HCT116 (cell line): Measurements from ENCODE around the gene TMEM94. TPM values are rescaled to one million over a fixed set of nuclear protein-coding genes. Genes with fewer than 3 reads are reported as not detected.

Experiments
- ATAC-seq: fragments of 200-7000 bp; cut with Tn5 transposase; 2 replicates; pipeline ENCODE4 v1.9.1; 2020; ENCODE audit warnings: mild to moderate bottlenecking, moderate library complexity
- BruUV-seq: library from RNA; stranded (reverse); fragments of 400-500 nt; replicated peaks from 2 replicates; lab custom pipeline; 2021; lab: Mats Ljungman, UMichigan
- CTCF ChIA-PET: fragments of 300-600 bp; sonication (Branson Sonifier 250); formaldehyde crosslinking; loops from one replicate; lab custom pipeline; 2021; ENCODE audit warnings: antibody characterized with exemption; lab: Charles Lee
- POLR2A ChIA-PET: fragments of 300-600, 350-600 bp; sonication (Branson Sonifier 250); formaldehyde crosslinking; loops from one replicate; lab custom pipeline; 2021; ENCODE audit warnings: antibody characterized with exemption; lab: Charles Lee
- RAD21 ChIA-PET, 2 experiments: fragments of 300-600 bp; sonication (Branson Sonifier 250); formaldehyde crosslinking; loops; one replicate each; lab custom pipeline; 2023; ENCODE audit warnings: low total read pairs in 2 of 2; ENCODE audit not compliant: uncharacterized antibody in 2 of 2, unreplicated experiment in 2 of 2, low non-redundant PET in 1 of 2; lab: Charles Lee
- DNase-seq: peaks from one replicate; pipeline ENCODE4 v3.0.0-alpha.2; 2010; ENCODE audit warnings: low read depth, low spot score
- H2AFZ ChIP-seq: fragments of 200-600 bp; shearing (Covaris generic), sonication (generic); 2 replicates; pipeline ENCODE4 v1.6.1; 2017; ENCODE audit warnings: low read depth, mixed run types, mixed read lengths, antibody characterized with exemption, low read length; ENCODE audit not compliant: poor library complexity, severe bottlenecking
- H3K27ac ChIP-seq: 2 replicates; pipeline ENCODE4 v1.5.1; 2012; ENCODE audit warnings: low read depth, low read length
- H3K27me3 ChIP-seq: fragments of 200-600 bp; sonication (generic); 2 replicates; pipeline ENCODE4 v1.6.1; 2016; ENCODE audit warnings: mixed run types, low read length, mixed read lengths; ENCODE audit not compliant: insufficient read depth
- H3K36me3 ChIP-seq, 2 experiments: fragments of 200-500 bp in 1 of 2; fragments of 200-600 bp in 1 of 2; sonication (Bioruptor generic) in 1 of 2; sonication (generic) in 1 of 2; 2 replicates each; pipeline versions ENCODE4 v1.5.1 to v1.6.1; 2014 to 2016; ENCODE audit warnings: low read length in 2 of 2, inconsistent platforms in 1 of 2, mixed read lengths in 1 of 2, mixed run types in 1 of 2; ENCODE audit not compliant: insufficient read depth in 2 of 2, control insufficient read depth in 1 of 2
- H3K4me1 ChIP-seq, 2 experiments: fragments of 200-600 bp in 1 of 2; sonication (generic) in 1 of 2; 2 replicates each; pipeline versions ENCODE4 v1.5.1 to v1.6.1; 2012 to 2017; ENCODE audit warnings: low read length in 2 of 2, inconsistent platforms in 1 of 2, mild to moderate bottlenecking in 1 of 2, mixed read lengths in 1 of 2, mixed run types in 1 of 2, moderate library complexity in 1 of 2; ENCODE audit not compliant: insufficient read depth in 2 of 2, control insufficient read depth in 1 of 2
- H3K4me2 ChIP-seq: fragments of 200-600 bp; sonication (generic); 2 replicates; pipeline ENCODE4 v1.6.1; 2017; ENCODE audit warnings: mixed run types, low read length, mixed read lengths
- H3K4me3 ChIP-seq, 2 experiments: fragments of 200-600 bp in 1 of 2; sonication (generic) in 1 of 2; replicated peaks in 1 of 2; 2 replicates each; pipeline ENCODE4 v1.5.1; 2011 to 2016; ENCODE audit warnings: low read length in 2 of 2, control low read depth in 1 of 2, low read depth in 1 of 2, mild to moderate bottlenecking in 1 of 2, mixed read lengths in 1 of 2, mixed run types in 1 of 2
- H3K79me2 ChIP-seq: fragments of 200-600 bp; sonication (generic); 2 replicates; pipeline ENCODE4 v1.6.1; 2017; ENCODE audit warnings: mild to moderate bottlenecking, mixed run types, low read length, moderate library complexity, mixed read lengths; ENCODE audit not compliant: insufficient read depth
- H3K9ac ChIP-seq: fragments of 200-600 bp; sonication (generic); 2 replicates; pipeline ENCODE4 v1.6.1; 2016; ENCODE audit warnings: low read length, mixed read lengths
- H3K9me2 ChIP-seq: fragments of 200-600 bp; sonication (generic), shearing (Covaris generic); 2 replicates; pipeline ENCODE4 v1.6.1; 2017; ENCODE audit warnings: mixed run types, mild to moderate bottlenecking, moderate library complexity; ENCODE audit not compliant: insufficient read depth
- H3K9me3 ChIP-seq, 2 experiments: fragments of 200-500 bp in 1 of 2; fragments of 200-600 bp in 1 of 2; sonication (Bioruptor generic) in 1 of 2; sonication (generic) in 1 of 2; 2 replicates each; pipeline ENCODE4 v1.6.1; 2014 to 2017; ENCODE audit warnings: low read length in 2 of 2, mixed read lengths in 2 of 2, inconsistent platforms in 1 of 2, low read depth in 1 of 2, mild to moderate bottlenecking in 1 of 2, mixed run types in 1 of 2, moderate library complexity in 1 of 2; ENCODE audit not compliant: control insufficient read depth in 1 of 2, insufficient read depth in 1 of 2
- H4K20me1 ChIP-seq: fragments of 200-600 bp; sonication (generic), shearing (Covaris generic); 2 replicates; pipeline ENCODE4 v1.6.1; 2017; ENCODE audit warnings: mixed run types, mild to moderate bottlenecking, moderate library complexity; ENCODE audit not compliant: insufficient read depth
- POLR2AphosphoS5 ChIP-seq: IDR thresholded peaks from 2 replicates; pipeline ENCODE4 v1.6.1; 2011; ENCODE audit warnings: mild to moderate bottlenecking, low read depth, low read length, moderate library complexity
- ZBTB33 ChIP-seq: IDR thresholded peaks from 2 replicates; pipeline ENCODE4 v1.6.1; 2011; ENCODE audit warnings: mild to moderate bottlenecking, low read length, moderate library complexity; ENCODE audit not compliant: insufficient replicate concordance; ENCODE audit errors: extremely low read depth
- intact Hi-C: fragments of 100-400 bp; cut with micrococcal nuclease; formaldehyde crosslinking; loops from 2 replicates; pipeline ENCODE4 v1.10.0; 2022
- total RNA-seq: library from RNA; stranded (reverse); gene quantifications from one replicate; pipeline ENCODE4 v1.2.1, GENCODE V29; 2021; ENCODE audit not compliant: unreplicated experiment

TMEM94 gene
- total RNA-seq, 1 experiment from 2014 or later = 75.4 TPM

- peaks cover 21 to 56% of the 10 kb centered on the region in 2 experiments for H3K4me1 ChIP-seq
- peaks cover 55% of the 10 kb centered on the region for H3K79me2 ChIP-seq
- CTCF ChIA-PET = interaction anchor here (1.0 kb wide), 1 partner anchor 13 kb away, joined by 4 read pairs; the partner anchor contains the start of gene LLGL2
- H3K36me3 ChIP-seq = peaks cover 5 to 27% of the 10 kb centered on the region in 2 experiments; a peak in 2 of 4 replicates
- peak overlapping the region; percentile 36 for H3K4me2 ChIP-seq
- DNase-seq = no peak
- H3K27me3 ChIP-seq = no peaks in the 10 kb centered on the region
- POLR2A ChIA-PET = interaction anchor here (0.6 to 1.0 kb wide), 3 partner anchors 9 to 223 kb away, joined by 3 read pairs; partner anchors contain the start of gene SLC25A19
- no peak overlapping the region for H3K9ac ChIP-seq
- no peak overlapping the region for H2AFZ ChIP-seq
- no peak for ATAC-seq
- intact Hi-C loops = loop anchor here (10.0 kb wide), 1 partner anchor 233 kb away; no protein-coding TSS in a partner anchor
- BruUV-seq = no TSS peak
- no peaks in the 10 kb centered on the region for H3K9me3 ChIP-seq
- H3K9me2 ChIP-seq = no peaks in the 10 kb centered on the region
- H4K20me1 ChIP-seq = no peaks in the 10 kb centered on the region; the same call in 1 of the 2 replicates
- H3K27ac ChIP-seq = peak overlapping the region; percentile 35; the same call in 1 of the 2 replicates
- no peak overlapping the region for H3K4me3 ChIP-seq
- RAD21 ChIA-PET = no interaction called here
- peak; percentile 28; the same call in 1 of the 2 replicates for TF ChIP-seq POLR2AphosphoS5
- TF ChIP-seq ZBTB33 = no peak
- TF ChIP-seq, all 23 proteins: peak for 1
Measured at GRCh38 chr17:75511610-75512575, 55.5 kb downstream of the TMEM94 start.
